PC-9 (cell line): ENCODE data around the gene TNFRSF25.

Experiments
- CTCF ChIP-seq: fragments of 200-600 bp; sonication (generic); conservative IDR thresholded peaks from 2 replicates; pipeline ENCODE4 v1.6.1; 2017; ENCODE audit warnings: mixed run types, antibody characterized with exemption, mild to moderate bottlenecking, moderate library complexity
- EZH2 ChIP-seq: fragments of 200-600 bp; sonication (generic); IDR thresholded peaks from 2 replicates; pipeline ENCODE4 v1.8.0; 2017; ENCODE audit warnings: antibody characterized with exemption, low read depth

GRCh38 chr1:6443339-6444115, 22.4 kb downstream of the TNFRSF25 start:
- TF ChIP-seq EZH2 (no peak), CTCF (no peak)
